HepG2 (cell line): ENCODE results near the gene CRKL. TPM values are rescaled to one million over a fixed set of nuclear protein-coding genes. Genes with fewer than 3 reads are reported as not detected.
A peak's percentile ranks its signal among the peaks of the same experiment; 100 is the strongest.

ENCODE experiments used
- ATRX ChIP-seq: sonication (generic); formaldehyde crosslinking; IDR thresholded peaks from 2 replicates; pipeline ENCODE4 v1.4.0; 2020; ENCODE audit warnings: missing genetic modification reagents, borderline replicate concordance
- CBX2 ChIP-seq, 2 experiments: fragments of 200-600 bp in 1 of 2; sonication (generic); formaldehyde crosslinking in 1 of 2; IDR thresholded peaks; 2 replicates each; pipeline versions ENCODE4 v1.7.0 to v1.8.1; 2018 to 2022; ENCODE audit warnings: low read depth in 2 of 2, low read length in 1 of 2, mild to moderate bottlenecking in 1 of 2, missing genetic modification reagents in 1 of 2
- CC2D1A ChIP-seq: sonication (generic); formaldehyde crosslinking; IDR thresholded peaks from 2 replicates; pipeline ENCODE4 v1.8.1; 2023; ENCODE audit warnings: mild to moderate bottlenecking, missing genetic modification reagents
- CEBPG ChIP-seq: IDR thresholded peaks from 2 replicates; pipeline ENCODE4 v1.6.1; 2016
- HDAC2 ChIP-seq: sonication (generic); formaldehyde crosslinking; IDR thresholded peaks from 2 replicates; pipeline ENCODE4 v1.4.0; 2020; ENCODE audit warnings: missing genetic modification reagents
- MATR3 ChIP-seq: sonication (generic); formaldehyde crosslinking; IDR thresholded peaks from 2 replicates; pipeline ENCODE4 v1.4.0; 2020; ENCODE audit warnings: missing genetic modification reagents
- MED8 ChIP-seq: sonication (generic); formaldehyde crosslinking; IDR thresholded peaks from 2 replicates; pipeline ENCODE4 v1.8.1; 2023; ENCODE audit warnings: mild to moderate bottlenecking, missing genetic modification reagents; ENCODE audit not compliant: insufficient replicate concordance
- MIER2 ChIP-seq: IDR thresholded peaks from 2 replicates; pipeline ENCODE4 v1.6.1; 2016; ENCODE audit warnings: missing biosample characterization, missing genetic modification reagents
- NRL ChIP-seq: sonication (generic); formaldehyde crosslinking; IDR thresholded peaks from 2 replicates; pipeline ENCODE4 v1.5.0; 2020; ENCODE audit warnings: missing genetic modification reagents, mild to moderate bottlenecking, moderate library complexity, borderline replicate concordance
- POLR2A ChIP-seq, 2 experiments: IDR thresholded peaks; 2 replicates each; pipeline ENCODE4 v1.6.1; 2011; ENCODE audit warnings: low read depth in 2 of 2, low read length in 2 of 2, mild to moderate bottlenecking in 1 of 2, moderate library complexity in 1 of 2; ENCODE audit not compliant: insufficient read depth in 1 of 2
- RBM39 ChIP-seq: fragments of 200-400 bp; formaldehyde crosslinking; IDR thresholded peaks from one replicate; pipeline ENCODE4 v1.6.1; 2018; ENCODE audit warnings: antibody characterized with exemption, mild to moderate bottlenecking, low read depth, low read length; ENCODE audit not compliant: poor library complexity, severe bottlenecking
- SIX4 ChIP-seq: sonication (generic); formaldehyde crosslinking; IDR thresholded peaks from 2 replicates; pipeline ENCODE4 v1.4.0; 2020; ENCODE audit warnings: missing genetic modification reagents
- TOPORS ChIP-seq: sonication (generic); formaldehyde crosslinking; IDR thresholded peaks from 2 replicates; pipeline ENCODE4 v1.8.0; 2023; ENCODE audit warnings: mild to moderate bottlenecking, missing genetic modification reagents
- ZFP36L2 ChIP-seq: sonication (generic); formaldehyde crosslinking; IDR thresholded peaks from 2 replicates; pipeline ENCODE4 v1.4.0; 2020; ENCODE audit warnings: missing genetic modification reagents
- ZNF12 ChIP-seq: sonication (generic); formaldehyde crosslinking; IDR thresholded peaks from 2 replicates; pipeline ENCODE4 v1.5.0; 2020; ENCODE audit warnings: missing genetic modification reagents
- ZNF264 ChIP-seq: sonication (generic); formaldehyde crosslinking; IDR thresholded peaks from 2 replicates; pipeline ENCODE4 v1.4.0; 2020; ENCODE audit warnings: missing genetic modification reagents
- ZNF274 ChIP-seq: sonication (generic); formaldehyde crosslinking; IDR thresholded peaks from 2 replicates; pipeline ENCODE4 v1.5.1; 2020; ENCODE audit warnings: mild to moderate bottlenecking, missing genetic modification reagents
- ZNF317 ChIP-seq: sonication (generic); formaldehyde crosslinking; IDR thresholded peaks from 2 replicates; pipeline ENCODE4 v1.5.0; 2020; ENCODE audit warnings: mild to moderate bottlenecking, missing genetic modification reagents
- ZNF367 ChIP-seq: sonication (generic); formaldehyde crosslinking; IDR thresholded peaks from 2 replicates; pipeline ENCODE4 v1.4.0; 2020; ENCODE audit warnings: missing genetic modification reagents, borderline replicate concordance
- ZNF501 ChIP-seq: sonication (generic); formaldehyde crosslinking; IDR thresholded peaks from 2 replicates; pipeline ENCODE4 v1.5.1; 2020; ENCODE audit warnings: mild to moderate bottlenecking, moderate library complexity, missing genetic modification reagents
- ZNF547 ChIP-seq: sonication (generic); formaldehyde crosslinking; IDR thresholded peaks from 2 replicates; pipeline ENCODE4 v1.5.1; 2020; ENCODE audit warnings: mild to moderate bottlenecking, missing genetic modification reagents
- ZNF550 ChIP-seq: sonication (generic); formaldehyde crosslinking; IDR thresholded peaks from 2 replicates; pipeline ENCODE4 v1.4.0; 2020; ENCODE audit warnings: mild to moderate bottlenecking, missing genetic modification reagents, borderline replicate concordance
- ZNF557 ChIP-seq: sonication (generic); formaldehyde crosslinking; IDR thresholded peaks from 2 replicates; pipeline ENCODE4 v1.4.0; 2020; ENCODE audit warnings: missing genetic modification reagents
- ZNF616 ChIP-seq: sonication (generic); formaldehyde crosslinking; IDR thresholded peaks from 2 replicates; pipeline ENCODE4 v1.5.0; 2020; ENCODE audit warnings: low read depth, mild to moderate bottlenecking, missing genetic modification reagents
- polyA plus RNA-seq, 8 experiments: library from polyadenylated mRNA; depleted of rRNA in 3 of 8; stranded (reverse) in 7 of 8; unstranded in 1 of 8; fragments of >200 nt; fragmentation: Illumina TruSeq in 4 of 8; extraction: Trizol in 4 of 8; gene quantifications; 2 replicates each; pipeline versions ENCODE4 v1.2.1 to v1.2.3, GENCODE V29; 2011 to 2016; ENCODE audit warnings: low read depth in 4 of 8, missing spikeins in 1 of 8, mixed read lengths in 1 of 8; ENCODE audit not compliant: insufficient read depth in 1 of 8
- total RNA-seq, 5 experiments: library from RNA; depleted of rRNA; stranded (reverse); fragments of >200 nt; fragmentation: Illumina TruSeq; extraction: Trizol; gene quantifications; 2 replicates each; pipeline ENCODE4 v1.2.3, GENCODE V29; 2016; ENCODE audit warnings: low read depth in 1 of 5
- TF ChIP-seq, protein P1 (sequence below): sonication (generic); formaldehyde crosslinking; IDR thresholded peaks from 2 replicates; pipeline ENCODE4 v1.8.1; 2022; ENCODE audit warnings: low read depth, mild to moderate bottlenecking, missing genetic modification reagents
- TF ChIP-seq, protein P2 (sequence below): IDR thresholded peaks from 2 replicates; pipeline ENCODE4 v1.6.1; 2016; ENCODE audit warnings: control low read depth
- TF ChIP-seq, protein P3 (sequence below): sonication (generic); formaldehyde crosslinking; IDR thresholded peaks from 2 replicates; pipeline ENCODE4 v1.5.1; 2020; ENCODE audit warnings: missing genetic modification reagents, mild to moderate bottlenecking, borderline replicate concordance

Gene CRKL
- total and polyA plus RNA-seq, 2 of the 13 experiments (the other 11 are each of a cell fraction or from before 2014, with no cell fraction given), result 37.4 to 60.6 TPM

DNA sequence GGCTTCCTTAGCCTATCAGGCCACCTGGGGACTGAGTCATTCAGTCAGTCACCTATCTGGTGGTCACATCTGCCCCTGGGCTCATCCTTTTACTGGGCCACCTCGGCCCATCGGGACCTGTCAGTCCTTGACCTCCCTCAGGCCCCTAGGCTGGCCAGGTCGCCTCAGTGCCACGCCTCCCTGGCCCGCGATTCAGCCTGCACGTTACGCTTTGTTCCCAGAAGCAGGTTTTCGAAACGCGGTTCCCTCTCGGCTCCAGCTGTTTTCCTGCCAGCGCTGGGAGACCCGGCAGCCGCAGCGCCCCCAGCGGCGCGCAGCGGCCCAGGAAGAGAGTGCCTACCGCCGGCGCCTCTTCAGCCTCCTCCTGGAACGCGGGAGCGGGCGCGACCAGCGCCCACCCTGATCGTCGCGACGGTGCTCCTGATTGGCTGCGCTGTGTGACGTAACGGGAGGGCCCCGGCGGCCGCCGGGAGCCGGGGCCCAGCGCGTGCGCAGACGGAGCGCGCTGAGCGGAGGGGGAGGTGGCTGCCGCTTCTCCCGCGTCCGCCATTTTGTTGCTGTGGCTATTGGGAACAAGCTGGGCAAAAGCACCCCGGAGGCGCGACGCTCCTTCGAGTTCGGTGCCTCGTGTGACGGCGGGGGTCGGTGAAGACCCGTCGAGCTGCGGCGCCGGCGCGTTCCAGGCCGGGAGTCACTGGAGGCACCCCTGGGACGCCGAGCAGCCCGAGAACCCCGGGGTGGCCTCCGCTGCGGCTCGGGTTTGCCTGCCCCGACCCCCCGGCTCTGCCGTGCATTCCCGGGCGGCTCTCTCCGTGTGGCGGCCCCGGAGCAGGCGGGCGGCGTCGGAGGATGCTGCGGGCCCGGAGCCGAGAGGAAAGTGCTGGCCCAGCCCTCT, at the start of gene CRKL (continued):
- TF ChIP-seq, protein P1, sequence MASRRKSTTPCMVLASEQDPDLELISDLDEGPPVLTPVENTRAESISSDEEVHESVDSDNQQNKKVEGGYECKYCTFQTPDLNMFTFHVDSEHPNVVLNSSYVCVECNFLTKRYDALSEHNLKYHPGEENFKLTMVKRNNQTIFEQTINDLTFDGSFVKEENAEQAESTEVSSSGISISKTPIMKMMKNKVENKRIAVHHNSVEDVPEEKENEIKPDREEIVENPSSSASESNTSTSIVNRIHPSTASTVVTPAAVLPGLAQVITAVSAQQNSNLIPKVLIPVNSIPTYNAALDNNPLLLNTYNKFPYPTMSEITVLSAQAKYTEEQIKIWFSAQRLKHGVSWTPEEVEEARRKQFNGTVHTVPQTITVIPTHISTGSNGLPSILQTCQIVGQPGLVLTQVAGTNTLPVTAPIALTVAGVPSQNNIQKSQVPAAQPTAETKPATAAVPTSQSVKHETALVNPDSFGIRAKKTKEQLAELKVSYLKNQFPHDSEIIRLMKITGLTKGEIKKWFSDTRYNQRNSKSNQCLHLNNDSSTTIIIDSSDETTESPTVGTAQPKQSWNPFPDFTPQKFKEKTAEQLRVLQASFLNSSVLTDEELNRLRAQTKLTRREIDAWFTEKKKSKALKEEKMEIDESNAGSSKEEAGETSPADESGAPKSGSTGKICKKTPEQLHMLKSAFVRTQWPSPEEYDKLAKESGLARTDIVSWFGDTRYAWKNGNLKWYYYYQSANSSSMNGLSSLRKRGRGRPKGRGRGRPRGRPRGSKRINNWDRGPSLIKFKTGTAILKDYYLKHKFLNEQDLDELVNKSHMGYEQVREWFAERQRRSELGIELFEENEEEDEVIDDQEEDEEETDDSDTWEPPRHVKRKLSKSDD (CRISPR knock-in tag), result peak; percentile 79
- TF ChIP-seq RBM39, result peak; percentile 75
- TF ChIP-seq ZNF501 (CRISPR knock-in tag), result peak; percentile 87
- peak; percentile 74 for TF ChIP-seq POLR2A (IDR thresholded peaks at IDR 0.05; ENCODE audit: insufficient read depth in 1 of 2, low read depth in 2 of 2, low read length in 2 of 2)
- TF ChIP-seq CBX2 (IDR thresholded peaks at IDR 0.05; ENCODE audit: low read depth, low read length), result no peak
- TF ChIP-seq CBX2 (CRISPR knock-in tag; IDR thresholded peaks at IDR 0.05; ENCODE audit: low read depth), result no peak
- TF ChIP-seq ZNF550 (CRISPR knock-in tag), result 0 out of 2 replicates have a peak, but pooled peaks have one; percentile 32
- no peak for TF ChIP-seq ZNF264
- no peak for TF ChIP-seq ZNF557 (CRISPR knock-in tag)
- 0 out of 2 replicates have a peak, but pooled peaks have one; percentile 7 for TF ChIP-seq ZNF12 (CRISPR knock-in tag)
- peak; percentile 93 for TF ChIP-seq HDAC2 (CRISPR knock-in tag)
- no peak for TF ChIP-seq ZNF616 (CRISPR knock-in tag)
- TF ChIP-seq TOPORS, result no peak
- peak; percentile 70; the same call in 1 of the 2 replicates for TF ChIP-seq NRL (CRISPR knock-in tag)
- TF ChIP-seq, protein P2, sequence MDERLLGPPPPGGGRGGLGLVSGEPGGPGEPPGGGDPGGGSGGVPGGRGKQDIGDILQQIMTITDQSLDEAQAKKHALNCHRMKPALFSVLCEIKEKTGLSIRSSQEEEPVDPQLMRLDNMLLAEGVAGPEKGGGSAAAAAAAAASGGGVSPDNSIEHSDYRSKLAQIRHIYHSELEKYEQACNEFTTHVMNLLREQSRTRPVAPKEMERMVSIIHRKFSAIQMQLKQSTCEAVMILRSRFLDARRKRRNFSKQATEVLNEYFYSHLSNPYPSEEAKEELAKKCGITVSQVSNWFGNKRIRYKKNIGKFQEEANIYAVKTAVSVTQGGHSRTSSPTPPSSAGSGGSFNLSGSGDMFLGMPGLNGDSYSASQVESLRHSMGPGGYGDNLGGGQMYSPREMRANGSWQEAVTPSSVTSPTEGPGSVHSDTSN, result no peak
- TF ChIP-seq ZNF274, result no peak
- no peak; the same call in 1 of the 2 replicates for TF ChIP-seq ZFP36L2 (CRISPR knock-in tag)
- TF ChIP-seq ZNF547 (CRISPR knock-in tag), result peak; percentile 51
- TF ChIP-seq ATRX (CRISPR knock-in tag), result no peak
- TF ChIP-seq ZNF317 (CRISPR knock-in tag), result peak; percentile 78
- TF ChIP-seq MATR3 (CRISPR knock-in tag), result no peak
- TF ChIP-seq MIER2 (CRISPR knock-in tag), result 0 out of 2 replicates have a peak, but pooled peaks have one; percentile 50
- no peak for TF ChIP-seq CC2D1A (CRISPR knock-in tag)
- no peak for TF ChIP-seq ZNF367 (CRISPR knock-in tag)
- TF ChIP-seq MED8 (CRISPR knock-in tag), result peak; percentile 94
- peak; percentile 45 for TF ChIP-seq CEBPG (CRISPR knock-in tag)
- TF ChIP-seq, protein P3, sequence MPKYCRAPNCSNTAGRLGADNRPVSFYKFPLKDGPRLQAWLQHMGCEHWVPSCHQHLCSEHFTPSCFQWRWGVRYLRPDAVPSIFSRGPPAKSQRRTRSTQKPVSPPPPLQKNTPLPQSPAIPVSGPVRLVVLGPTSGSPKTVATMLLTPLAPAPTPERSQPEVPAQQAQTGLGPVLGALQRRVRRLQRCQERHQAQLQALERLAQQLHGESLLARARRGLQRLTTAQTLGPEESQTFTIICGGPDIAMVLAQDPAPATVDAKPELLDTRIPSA, result 0 out of 2 replicates have a peak, but pooled peaks have one; percentile 51
- TF ChIP-seq SIX4 (CRISPR knock-in tag), result peak; percentile 12; the same call in 1 of the 2 replicates
